HG03196 (cell line): ENCODE results near the gene ZBTB44.
"Not testable (repeated sequence)": the region's sequence is repeated elsewhere in the genome, so short reads cannot be mapped to it uniquely, and the experiment has no call there.

ENCODE experiments used
- ATAC-seq: cut with Tn5 transposase; IDR thresholded peaks from one replicate; pipeline ENCODE4 v1.9.1; 2021; ENCODE audit not compliant: unreplicated experiment

The ZBTB44 gene

GRCh38 chr11:130249929-130250328 lies 64.8 kb downstream of the ZBTB44 start:
- not testable (repeated sequence) for ATAC-seq

DNA sequence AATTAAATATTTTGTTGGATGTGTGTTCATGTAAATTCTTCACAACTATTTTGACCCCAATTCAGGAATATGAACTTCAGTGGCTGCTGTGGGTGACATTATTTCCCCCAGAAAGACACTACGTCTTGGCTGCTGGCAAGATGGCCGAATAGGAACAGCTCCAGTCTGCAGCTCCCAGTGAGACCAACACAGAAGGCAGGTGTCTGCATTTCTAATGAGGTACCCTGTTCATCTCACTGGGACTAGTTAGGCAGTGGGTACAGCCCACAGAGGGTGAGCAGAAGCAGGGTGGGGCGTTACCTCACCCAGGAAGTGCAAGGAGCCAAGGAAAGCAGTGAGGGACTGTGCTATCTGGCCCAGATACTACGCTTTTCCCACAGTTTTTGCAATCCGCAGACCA lies 65.3 kb downstream of the ZBTB44 start:
- no peak for ATAC-seq

DNA sequence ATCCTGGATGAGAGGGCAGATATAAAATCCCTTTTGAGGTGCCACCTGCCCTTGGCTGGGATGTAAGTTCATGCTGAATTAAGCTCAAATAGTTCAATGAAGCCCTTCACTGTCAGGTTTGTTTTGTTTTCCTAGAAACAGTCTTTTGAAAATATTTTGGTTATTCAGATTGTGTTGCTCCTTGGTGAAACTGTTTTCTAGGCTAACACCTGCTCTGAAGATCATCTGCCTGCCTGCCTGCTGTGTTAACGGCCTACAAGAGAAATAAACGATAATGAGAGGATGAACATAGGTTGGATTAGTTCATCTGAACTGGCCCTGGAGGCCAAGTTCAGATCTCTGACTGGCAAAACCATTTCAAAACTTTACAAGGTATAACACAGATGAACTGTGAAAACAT lies 67.4 kb downstream of the ZBTB44 start:
- no peak for ATAC-seq

- ATAC-seq = no peak
Measured at GRCh38 chr11:130246738-130247137, 68.0 kb downstream of the ZBTB44 start.

GRCh38 chr11:130246270-130246669 lies 68.4 kb downstream of the ZBTB44 start:
- ATAC-seq = no peak

- ATAC-seq = not testable (repeated sequence)
Measured at GRCh38 chr11:130245375-130245774, 69.3 kb downstream of the ZBTB44 start.

DNA sequence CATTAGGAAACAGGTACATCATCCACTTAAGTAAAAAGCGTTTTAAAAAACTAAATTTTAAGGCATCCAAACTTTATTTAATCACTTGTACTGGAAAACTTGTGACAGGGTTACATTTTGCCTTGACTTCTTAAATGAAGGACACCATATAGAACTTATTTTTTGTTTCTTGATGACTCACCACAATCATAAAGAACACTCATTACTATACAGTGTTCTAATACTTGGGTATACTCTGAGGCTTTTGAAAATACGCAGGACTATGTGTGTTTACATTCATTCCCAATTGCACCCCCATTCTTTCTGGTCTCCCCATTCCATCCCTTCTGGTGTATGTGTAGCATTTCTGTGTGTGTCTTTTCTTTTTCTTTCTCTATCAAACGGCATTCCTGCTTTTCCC lies 69.9 kb downstream of the ZBTB44 start:
- no peak for ATAC-seq

DNA sequence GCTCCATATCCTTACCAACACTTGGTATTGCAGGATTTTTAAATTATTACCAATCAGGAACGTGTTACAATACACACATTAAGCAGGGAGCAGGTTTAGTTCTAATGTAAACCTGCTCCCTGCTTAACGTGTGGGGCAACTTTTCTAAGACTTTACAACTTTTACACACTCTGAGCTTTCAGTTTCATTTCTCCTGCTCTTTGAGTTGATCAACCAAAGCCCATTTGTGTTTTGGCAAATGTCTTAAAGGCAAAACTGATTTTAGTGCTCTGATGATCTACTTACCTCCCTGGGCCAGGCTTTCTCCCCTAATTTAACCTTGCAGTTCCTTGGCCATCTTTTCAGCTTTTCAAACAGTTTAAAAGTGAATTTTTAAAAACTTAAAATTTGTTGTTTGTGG lies 70.9 kb downstream of the ZBTB44 start:
- peak; percentile 72 for ATAC-seq

DNA sequence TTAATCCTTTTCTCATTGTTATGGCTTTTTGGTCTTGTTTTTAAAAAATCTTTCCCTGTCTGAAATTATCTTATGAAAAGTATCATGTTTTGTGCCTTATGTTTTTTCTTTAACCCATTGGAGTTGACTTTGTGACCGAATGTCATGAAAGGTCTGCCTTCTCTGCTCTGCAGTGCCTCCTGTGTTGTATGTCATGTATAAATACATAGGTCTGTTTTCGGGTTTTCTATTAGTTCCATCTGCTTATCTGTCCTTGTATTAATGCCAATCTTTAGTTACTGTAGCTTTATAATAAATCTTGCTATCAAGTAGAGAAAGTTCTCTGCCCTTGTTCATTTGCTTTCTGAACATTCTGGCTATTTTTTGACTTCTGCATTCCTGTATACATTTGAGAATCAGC lies 73.0 kb downstream of the ZBTB44 start:
- ATAC-seq = no peak

- no peak for ATAC-seq
Measured at GRCh38 chr11:130237282-130238006, 77.3 kb downstream of the ZBTB44 start.

- ATAC-seq = no peak
Measured at GRCh38 chr11:130234315-130234714, 80.4 kb downstream of the ZBTB44 start.

DNA sequence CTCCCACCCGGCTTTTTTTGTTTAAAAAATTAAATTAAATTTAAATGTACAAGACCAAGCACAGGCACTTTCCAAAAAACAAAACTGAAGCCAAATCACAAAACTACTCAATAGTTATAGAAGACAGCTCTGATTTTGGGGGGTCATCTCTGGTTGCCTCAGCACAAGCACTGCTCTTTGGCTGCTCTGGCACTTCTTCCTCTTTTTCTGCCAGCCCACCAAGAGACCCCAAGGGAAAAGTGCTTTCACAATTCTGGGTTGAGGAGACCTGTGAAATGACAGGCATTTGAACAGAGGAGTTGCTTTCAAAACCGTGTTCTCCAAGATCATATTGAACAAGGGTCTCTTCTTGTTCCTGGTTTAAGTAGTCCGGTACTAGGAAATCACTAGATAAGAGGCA lies 80.8 kb downstream of the ZBTB44 start:
- not testable (repeated sequence) for ATAC-seq

DNA sequence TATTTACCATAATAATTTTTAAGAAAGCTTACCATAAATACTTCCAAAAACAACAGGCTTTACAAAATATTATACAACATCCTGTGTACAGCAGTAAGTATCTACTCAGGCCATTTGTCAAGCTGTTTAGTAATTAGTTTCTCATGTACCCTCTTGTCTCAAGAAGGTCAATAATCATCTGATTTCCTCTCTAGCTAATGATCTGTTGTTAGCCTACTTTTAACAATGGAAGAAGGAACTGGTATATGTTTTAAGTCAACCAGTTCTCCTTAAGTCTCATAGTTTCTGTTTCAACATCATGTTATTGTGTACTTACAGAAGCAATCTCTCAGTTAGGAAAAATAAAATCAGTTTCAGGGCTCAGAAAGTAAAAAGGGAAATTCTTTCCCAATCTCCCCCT lies 81.2 kb downstream of the ZBTB44 start:
- not testable (repeated sequence) for ATAC-seq

DNA sequence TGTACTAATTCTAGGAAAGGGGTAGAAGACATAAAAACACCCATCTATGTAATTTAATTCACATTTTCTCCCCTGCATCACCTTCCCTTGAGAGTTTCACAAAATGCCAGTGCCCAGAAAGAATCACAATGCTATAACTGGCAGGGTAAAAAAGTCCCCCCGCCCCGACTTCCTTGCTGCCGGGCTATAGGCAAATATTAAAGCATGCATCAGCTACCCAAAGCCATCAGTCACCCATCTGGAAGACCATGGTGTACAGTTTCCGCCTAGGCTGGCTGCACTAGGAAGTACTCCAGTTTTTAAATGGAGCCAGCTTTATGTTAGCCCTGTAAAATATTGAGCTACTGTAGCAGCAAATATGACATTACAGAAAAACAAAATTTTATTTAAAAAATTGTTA lies 87.3 kb downstream of the ZBTB44 start:
- ATAC-seq = no peak

GRCh38 chr11:130223291-130223971 lies 91.3 kb downstream of the ZBTB44 start:
- no peak for ATAC-seq

GRCh38 chr11:130220311-130221035 lies 94.2 kb downstream of the ZBTB44 start:
- ATAC-seq = no peak

GRCh38 chr11:130219148-130219547 lies 95.6 kb downstream of the ZBTB44 start:
- no peak for ATAC-seq

DNA sequence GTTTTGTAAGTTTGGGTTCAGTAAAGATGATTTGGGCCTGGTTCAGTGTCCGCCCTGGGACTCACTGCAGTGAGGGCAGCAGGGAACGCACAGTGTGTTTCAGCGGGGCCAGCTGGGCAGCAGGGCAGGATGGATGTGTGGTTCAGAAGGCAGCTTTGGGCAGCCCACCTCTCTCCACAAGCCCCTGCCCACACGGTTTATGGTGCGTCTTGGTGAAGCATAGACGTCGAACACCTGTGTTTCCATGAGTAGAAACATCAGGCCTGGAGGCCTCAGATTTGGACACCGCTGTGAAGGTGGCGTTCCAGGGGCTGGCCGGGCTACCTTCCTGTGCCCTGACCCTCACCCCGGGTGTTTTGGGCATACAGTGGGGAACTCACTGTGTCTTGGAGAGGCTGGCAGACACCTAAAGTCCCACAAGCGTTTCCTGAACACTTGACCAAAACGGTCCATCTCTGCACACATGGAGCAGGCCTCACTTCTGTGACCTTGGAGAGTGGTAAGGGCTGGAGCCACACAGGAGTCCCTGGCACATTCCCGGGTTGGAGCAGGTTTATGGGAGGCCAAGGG lies 96.1 kb downstream of the ZBTB44 start:
- no peak for ATAC-seq

GRCh38 chr11:130217133-130218031 lies 97.3 kb downstream of the ZBTB44 start:
- ATAC-seq = no peak

- ATAC-seq = no peak
Measured at GRCh38 chr11:130216591-130217132, 98.1 kb downstream of the ZBTB44 start.
